Hematopoietic multipotent progenitor cell treated with erythropoietin and hydrocortisone succinate and interleukin-3 and kit ligand, for 6 days (in vitro differentiated cells): ENCODE results near the gene PROCA1.

Source experiments
- DNase-seq: peaks from one replicate; pipeline ENCODE4 v3.0.0-alpha.2; 2015

Gene PROCA1

DNA sequence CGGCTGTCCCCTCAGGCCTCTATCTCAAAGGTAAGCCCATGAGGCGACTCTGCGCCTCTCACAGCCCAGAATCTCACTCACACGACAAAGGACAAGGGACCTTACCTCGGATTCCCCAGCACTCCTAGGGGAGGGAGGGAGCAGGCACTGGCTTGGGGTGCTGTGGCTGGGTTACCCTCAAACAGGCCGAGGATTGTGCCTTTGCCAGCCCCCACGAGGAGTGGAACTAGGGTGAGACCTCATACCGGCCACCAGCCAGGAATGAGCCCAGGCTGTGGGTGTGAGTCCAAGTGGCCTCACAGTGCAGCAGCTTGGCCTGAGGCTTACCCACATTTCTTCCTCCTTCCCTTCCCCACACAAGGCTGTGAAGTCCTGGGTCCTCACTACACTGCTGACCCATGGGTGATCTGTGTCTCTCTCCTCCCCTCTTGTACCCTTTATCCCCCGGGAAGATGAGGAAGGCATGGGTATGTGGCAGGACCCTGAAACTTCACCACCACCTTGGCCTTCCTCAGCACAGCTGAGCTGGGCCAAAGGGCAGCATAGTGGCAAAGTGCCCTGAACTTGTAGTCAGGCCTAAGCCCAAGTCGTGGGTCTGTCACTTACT lies 5.9 kb downstream of the PROCA1 start:
- no peak for DNase-seq

DNA sequence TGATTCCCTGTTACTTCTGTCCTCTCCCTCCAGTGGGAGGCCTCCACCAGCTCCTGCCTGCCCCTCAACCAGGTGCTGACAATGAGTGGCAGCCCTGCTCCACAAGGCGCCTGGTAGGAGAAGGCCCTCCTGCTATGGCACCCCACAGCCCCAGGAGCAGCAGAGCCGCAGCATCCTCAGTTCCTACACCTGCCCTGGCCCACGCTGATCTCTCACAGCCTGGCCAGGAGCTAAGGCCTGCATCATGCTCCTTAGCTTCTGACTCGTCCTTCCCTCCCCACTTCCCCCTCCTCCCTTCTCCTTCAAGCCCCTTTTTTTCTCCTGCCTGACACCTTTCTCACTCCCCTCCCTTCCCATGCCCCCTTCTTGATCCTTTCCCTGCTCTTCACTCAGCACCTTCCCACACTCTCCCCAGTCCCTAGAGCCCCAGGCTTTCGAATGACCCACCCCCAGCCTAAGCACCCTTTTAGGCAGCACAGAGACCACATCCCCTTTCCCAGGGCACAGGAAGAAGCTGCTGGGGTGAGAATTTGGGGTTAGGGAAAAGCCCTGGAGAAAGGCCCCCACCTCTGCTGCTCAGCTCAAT lies 6.5 kb downstream of the PROCA1 start:
- no peak for DNase-seq

DNA sequence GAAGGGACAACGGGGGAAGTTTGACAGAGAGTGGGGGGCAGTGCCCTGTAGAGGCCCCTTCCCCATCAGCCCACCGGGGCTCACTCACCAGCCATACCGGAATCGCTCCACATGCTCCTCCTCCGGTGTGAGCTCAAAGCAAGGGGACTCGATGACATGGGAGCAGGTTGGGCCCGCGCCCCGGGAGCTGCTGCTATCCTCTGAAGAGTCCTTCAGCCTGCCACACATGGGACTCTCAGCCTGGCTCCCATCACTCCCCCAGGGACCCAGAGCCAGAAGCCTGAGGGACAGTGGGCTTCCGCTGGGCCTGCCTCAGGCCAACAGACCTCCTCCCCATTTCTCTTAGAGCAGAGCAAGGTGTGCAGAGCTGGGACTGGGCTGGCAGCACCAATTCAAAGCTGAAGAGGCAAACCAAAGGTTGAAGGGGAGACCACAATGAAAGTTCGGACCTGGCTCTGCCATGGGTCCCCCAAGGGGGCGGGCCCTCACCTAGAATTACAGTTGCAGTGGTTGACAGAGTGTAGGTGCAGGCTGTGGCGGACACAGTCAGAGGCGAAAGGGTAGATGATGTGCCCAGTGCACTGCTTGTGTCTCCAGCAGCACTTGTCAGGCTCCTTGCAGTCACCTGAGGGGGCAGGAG lies 7.3 kb downstream of the PROCA1 start:
- DNase-seq: no peak

DNA sequence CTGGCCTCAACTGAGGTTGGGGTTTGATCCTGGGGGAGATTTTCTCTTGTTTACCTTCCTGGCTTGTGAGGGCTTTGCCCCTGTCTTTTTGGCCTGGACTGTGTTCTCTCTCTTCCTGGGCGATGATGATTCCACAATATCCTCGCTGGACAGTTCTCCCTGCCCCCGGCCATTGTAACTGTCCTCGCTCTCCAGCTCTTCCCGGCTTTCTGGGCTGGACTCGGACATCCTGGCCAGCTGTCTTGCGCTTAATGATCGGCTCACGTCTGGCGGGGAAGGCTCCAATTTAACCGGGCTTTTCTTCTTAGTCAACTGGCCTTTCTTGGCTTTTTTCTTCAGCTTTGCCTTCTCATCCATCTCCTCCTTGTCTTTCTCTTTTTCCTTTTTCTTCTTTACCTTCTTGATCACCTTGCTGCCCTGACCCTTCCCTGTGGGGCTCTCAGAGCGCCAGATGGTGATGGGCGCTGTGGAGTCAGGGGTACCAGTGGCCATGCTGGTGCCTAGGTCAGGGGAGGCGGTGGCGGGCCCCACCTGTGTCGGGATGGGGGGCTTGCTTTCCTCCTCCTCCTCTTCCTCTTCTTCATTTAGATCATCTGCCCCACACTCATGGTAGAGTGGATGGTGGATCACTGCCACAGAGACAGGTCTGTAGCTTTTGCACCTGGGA lies 8.0 kb downstream of the PROCA1 start:
- no peak for DNase-seq

DNA sequence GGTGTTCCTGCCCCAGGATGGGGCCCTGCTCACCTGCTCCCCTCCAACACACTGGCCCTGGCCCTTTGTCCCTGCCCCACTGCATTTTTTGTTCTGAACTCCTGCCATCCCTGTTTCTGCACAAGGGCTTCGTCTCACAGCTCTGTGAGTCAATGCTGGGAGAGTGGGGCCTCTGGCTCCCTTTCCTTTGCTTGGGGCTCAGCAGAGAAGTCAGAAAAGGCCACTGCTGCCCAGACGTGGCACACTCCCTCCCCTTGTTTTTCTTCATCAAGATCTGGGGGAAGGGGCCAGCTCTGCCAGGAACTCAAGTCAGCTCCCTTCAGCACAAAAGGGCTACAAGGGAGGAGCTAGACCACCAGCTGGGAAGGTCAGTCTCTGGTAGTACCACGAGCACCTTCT lies 8.9 kb downstream of the PROCA1 start:
- no peak for DNase-seq

DNA sequence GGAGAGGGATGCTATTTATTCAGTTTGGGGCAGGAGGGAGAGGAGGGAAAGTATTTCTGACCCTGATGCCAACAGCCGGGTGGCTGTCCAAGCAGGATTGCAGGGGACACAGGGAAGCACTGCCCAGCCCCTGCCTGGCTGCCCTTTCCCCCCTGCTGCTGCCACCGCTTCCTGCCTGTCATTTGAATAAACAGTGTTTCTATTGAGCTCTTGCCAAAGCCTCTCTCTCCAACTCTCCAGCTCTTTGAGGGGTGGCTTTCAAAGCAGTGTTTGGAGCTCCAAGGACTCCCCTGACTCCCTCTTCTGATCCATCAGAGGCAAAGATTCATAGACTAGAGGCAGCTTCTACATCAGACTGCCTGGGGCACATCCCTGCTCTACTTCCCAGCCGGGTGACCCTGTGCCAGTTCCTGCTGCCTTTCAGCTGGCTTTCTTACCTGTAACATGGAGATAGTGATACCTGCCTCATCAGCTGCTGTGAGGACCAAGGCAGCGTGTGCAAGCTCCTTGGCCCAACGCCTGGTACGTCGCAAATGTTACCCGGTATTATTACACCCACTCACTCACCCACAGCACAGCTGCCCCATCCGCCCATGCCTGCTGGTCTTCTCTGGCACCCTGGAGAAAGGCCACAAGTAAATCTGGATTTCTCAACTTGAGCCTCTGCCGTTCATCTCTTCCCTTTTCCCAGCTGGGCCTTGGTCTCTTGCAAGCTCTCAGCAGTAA lies 9.5 kb downstream of the PROCA1 start:
- DNase-seq: no peak

DNA sequence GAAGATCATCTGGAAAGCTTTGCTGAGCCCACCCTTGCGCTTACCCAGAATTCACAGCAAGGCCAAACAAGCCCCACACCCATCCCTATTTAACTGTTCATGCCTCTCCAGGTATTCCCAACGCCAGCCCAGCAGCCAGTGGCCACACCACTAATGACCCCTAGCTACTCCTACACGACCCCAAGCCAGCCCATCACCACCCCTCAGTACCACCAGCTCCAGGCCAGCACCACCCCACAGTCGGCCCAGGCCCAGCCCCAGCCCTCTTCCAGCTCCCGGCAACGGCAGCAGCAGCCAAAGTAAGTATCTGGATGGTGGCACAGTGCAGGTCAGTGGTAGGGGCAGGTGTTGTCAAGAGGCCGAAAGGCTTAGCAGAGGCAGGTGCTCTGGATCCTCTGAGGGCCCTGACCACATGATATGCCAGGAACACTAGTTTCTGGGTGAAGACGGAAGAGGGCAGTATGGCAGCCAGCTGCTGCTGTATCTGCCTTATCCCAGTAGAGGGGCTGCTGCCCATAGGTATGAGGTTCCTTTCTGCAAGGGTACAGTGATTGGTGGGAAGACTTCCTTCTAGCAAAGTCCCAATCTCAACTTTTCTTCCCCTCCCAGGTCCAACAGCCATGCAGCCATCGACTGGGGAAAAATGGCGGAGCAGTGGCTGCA lies 10.7 kb downstream of the PROCA1 start:
- DNase-seq: no peak

DNA sequence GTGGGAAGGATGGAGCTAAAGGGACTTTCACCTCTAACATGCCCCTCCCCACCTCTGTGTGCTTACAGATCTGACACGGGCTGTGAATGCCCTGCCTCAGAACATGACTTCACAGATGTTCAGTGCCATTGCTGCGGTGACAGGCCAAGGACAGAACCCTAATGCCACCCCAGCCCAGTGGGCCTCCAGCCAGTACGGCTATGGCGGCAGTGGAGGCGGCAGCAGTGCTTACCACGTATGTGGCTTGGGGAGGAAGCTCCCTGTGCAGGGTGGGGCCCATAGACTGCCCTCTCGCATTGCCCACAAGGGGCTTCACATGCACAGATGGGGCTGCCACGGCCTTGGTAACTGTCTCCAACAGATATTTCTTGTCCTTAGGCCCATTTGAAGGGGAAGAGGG lies 11.4 kb downstream of the PROCA1 start:
- DNase-seq: no peak

DNA sequence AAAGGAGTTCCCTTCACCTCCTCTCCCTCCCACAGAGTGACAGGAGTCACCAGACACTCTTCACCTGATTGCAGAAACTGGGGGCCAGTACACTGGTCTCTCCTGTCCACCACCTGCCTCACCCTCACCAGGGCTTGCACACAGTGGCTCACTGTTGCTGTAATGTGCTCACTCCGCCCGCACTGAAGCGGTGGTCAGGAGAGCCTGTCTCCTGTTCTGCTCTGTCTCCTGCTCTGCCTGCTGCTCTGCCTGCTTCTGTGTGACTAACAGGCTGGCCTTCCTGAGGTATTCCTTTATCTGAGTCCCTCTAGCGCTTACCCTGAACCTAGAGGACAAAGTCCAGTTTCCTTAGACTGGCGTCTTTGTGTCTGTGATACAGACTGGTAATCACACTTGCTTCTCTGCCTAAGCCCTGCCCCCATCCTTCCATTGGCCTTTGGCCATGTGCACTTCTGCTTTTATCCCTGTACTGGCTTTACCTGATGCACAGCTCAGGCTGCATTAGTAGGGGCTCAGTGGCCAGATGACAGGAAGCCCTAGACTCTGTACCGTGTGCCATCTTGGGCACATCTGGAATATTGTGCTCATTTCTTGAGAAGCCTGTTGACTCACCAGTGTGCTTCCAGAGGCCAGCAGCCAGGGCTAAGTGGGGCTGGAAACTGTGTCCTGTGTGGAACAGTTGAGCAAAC lies 13.3 kb downstream of the PROCA1 start:
- no peak for DNase-seq

DNA sequence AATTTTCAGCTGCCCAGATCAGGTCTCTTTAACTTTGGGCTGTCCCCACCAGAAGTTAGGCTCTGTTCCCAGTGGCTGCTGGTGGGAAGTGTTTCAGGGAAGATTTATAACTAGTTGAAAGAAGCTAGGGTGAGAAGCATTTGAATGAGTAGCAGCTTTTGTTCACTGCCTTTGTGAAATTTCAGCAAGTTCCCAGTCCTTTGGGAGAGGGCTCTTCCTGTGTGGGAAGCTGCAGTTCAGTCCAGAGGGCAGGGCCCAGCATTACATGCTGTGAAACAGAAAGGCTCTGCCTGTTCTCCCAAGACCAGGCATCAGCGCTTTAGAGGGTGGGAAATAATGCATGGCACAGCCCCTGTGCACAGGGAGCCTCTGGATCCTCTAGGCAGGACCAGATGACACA lies 17.8 kb downstream of the PROCA1 start:
- no peak for DNase-seq

DNA sequence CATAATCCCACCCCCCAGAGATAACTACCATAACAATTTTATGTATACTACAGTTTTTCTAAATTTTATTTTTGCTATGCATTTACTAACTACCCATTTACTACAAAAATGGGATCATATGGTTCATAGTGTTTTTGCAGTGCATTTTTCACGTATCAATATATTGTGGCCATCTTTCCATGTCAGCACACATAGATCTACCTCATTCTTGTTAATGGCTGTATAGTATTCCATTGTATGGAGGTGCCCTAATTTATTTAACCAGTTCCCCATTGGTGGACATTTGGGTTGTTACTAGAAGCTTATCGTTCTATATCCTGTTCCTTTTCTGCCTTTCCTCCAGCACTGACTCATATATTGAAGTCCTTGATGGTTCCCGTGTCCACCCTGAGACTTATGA lies 22.7 kb downstream of the PROCA1 start:
- DNase-seq: no peak

DNA sequence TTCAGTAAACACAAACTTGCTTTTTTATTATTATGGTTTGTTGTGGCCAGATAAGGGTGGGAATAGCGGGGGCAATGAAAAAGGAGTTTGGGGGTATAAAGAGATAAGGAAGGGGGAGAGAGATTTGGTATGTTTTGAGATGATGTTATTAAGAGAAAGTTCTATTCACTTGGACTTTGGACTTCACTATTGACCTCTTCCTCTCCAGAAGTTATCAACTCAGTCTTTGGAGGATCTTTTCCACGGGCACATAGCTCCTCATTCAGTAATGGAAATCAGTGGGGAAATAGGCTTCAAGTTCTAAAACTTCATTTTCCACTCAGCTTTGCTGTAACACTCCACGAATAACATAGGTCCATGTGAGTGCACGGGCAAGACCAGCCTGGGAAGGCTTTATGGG lies 23.2 kb downstream of the PROCA1 start:
- DNase-seq: no peak

DNA sequence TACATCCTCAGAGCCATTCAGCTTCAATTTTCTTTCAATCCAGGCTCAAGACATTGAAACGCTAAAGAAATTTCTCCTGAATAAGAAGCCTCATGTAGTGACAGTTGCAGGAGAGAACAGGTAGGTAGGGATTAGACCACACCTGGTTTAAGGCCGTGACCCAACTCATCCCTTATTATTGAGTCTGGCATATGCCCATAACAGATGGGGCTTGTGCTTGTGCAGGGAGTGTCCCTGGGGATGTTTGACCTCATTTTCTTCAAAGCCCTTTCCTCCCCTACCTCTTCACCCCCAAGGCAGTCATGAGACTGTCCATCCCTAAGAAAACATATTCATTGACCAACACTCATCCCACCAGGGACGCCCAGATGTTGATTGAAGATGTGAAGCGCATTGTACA lies 25.4 kb downstream of the PROCA1 start:
- DNase-seq: no peak

DNA sequence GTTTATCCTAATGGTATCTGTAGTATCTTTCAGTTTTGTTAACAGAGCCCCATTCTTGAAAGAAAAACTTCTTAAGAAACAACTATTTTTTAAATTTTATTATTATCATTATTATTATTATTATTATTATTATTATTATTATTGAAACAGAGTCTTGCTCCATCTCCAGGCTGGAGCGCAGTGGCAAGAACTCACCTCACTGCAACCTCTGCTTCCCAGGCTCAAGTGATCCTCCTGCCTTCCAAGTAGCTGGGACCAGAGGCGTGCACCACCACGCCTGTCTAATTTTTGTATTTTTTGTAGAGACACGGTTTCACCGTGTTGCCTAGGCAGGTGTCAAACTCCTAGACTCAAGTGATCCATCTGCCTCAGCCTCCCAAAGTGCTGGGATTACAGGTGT lies 26.3 kb downstream of the PROCA1 start:
- no peak for DNase-seq

DNA sequence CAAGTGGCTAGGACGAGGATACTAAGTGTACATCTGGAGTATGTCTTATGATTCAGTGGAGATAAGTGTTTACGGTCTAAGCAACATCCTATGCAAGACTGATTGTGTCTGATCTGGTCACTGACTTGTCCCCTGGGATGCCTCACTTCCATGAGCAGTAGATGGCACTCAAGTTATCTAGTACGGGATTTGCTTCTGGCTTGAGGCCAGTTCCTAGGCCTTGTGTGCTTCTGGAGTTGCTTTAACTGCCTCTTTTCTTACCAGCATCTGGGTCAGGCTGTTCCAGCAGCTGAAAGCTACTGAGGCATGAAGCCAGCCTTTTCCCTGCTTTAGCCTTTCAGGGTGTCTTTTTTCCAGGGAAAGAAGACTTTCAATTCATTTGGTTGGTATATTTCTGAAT lies 26.7 kb downstream of the PROCA1 start:
- no peak for DNase-seq

DNA sequence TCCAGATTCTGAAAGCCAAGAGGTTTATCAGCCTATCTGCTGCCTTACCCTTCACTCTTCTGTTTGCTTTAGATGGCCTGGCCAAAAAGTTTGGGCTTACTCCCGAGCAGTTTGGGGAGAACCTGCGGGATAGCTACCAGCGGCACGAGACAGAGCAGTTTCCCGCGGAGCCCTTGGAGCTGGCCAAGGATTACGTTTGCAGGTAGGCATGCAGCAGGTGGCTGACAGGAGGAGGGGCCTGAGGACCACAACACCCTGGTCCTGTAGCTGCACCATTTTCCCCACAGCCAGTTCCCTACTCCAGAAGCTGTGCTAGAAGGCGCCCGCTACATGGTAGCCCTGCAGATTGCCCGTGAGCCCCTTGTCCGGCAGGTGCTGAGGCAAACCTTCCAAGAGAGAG lies 29.0 kb downstream of the PROCA1 start:
- no peak for DNase-seq

DNA sequence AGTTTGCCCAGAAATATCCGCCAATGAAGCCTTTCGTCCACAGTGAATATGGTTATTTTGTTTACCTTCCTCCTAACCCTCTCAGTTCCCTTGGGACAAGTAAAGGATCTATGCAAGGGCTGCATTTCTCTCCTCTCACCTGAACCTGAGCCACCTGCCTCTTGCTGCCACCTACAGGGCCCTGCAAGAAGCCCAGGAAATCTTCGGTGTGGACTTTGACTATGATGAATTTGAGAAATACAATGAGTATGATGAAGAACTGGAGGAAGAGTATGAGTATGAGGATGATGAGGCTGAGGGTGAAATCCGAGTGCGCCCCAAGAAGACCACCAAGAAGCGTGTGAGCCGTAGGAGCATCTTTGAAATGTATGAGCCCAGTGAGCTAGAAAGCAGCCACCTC lies 35.7 kb downstream of the PROCA1 start:
- DNase-seq: peak; percentile 31

DNA sequence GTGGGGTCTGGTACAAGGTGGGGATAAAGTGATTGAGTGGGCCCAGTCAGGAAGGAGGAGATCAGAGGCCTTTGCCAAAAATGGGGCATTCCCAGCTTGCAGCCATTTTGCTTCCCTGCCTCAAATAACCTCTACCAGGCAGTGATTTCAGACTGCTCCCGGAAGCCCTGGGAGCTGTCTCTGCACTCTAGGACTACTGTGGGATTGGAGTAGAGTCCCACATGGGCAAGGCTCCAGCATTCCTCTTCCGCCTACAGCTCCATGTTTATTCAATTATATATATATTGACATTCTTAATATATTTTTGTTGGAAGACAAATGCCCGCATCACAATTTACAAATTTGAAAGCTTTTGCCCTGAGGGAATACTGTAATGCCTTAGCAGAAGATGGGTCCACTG lies 36.2 kb downstream of the PROCA1 start:
- no peak for DNase-seq

DNA sequence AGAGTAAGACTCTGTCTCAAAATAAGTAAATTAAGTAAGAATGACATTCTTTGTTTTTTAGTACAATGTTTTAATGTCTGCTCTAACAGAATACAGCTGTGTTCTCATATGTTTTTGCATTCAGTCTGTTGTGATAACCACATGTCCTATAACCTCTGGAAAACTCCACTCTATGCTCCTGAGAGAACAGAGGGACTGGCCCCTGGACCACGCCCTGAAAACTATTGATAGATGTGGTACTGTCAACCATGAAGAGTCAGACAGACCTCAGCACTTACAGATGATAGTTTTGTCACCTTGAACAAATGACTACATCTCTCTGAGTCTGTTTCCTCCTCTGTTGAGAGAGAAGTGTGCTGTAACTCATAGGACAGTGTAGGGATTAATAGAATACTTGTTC lies 41.8 kb downstream of the PROCA1 start:
- no peak for DNase-seq

DNA sequence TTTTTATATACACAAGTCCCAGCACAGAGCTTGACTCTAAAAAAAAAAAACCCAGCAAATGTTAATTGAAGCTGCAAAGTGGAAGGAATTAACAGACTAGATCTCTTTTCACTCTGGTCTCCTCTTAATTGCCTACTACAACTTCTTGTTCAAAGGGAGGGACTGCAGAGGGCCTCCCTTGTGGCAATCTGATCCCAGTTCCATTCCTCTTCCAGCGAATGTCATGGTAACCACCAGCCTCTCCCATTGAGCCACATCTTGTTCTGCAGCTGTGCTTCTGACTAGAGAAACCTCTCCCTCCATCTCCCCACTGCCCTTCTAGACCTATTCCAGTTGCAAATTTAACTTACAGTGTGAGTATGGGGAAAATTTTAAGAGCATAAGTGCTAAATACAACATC lies 43.8 kb downstream of the PROCA1 start:
- no peak for DNase-seq

DNA sequence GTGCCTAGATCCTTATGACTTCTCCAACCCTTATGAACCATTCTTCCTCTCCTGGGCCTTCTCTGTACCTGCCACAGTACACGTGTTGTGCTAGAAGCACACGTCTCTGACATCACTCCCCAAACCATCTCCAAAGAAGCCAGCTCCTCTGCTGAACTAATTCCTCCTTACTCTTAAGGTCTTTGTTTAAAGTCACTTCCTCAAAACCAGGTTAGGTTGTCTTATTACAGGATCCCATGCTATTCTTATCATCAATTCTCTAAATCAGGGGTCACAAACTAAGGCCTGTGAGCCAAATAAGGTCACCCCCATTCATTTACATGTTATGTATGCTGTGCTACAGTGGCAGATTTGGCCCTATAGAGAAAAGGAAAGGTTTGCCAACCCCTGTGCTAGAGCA lies 45.7 kb downstream of the PROCA1 start:
- no peak for DNase-seq

DNA sequence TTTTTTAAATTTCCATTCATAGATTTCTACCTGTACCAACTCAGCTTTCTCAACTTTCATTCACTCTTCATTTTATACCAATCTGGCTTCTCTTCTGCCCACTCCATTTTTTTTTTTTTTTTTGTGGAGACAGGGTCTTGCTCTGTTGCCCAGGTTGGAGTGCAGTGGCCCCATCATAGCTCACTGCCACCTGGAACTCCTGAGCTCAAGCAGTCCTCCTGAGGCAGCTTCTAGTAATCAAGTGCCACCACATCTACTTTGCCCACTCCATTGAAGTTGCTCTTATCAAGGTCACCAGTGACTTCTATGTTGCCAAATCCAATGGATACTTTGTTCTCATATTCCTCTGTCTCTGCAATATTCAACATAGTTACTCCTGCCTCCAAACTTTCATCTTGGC lies 48.0 kb downstream of the PROCA1 start:
- DNase-seq: peak; percentile 30

DNA sequence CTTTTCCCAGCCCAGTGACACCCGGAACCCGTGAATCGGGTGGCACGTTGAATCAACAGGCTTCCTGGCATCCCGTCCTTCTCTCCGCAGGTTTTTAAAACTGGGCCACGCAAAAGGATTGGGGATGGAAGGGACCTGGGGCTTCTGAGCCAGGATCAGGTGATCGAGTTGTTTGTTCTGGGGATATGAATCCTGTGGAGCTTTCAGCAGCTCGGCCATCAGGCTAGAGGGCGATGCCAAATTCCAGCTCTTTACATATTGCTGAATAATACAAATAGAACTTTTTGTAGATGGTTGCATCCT lies 49.2 kb downstream of the PROCA1 start:
- no peak for DNase-seq
